ENCODE data around the gene ADARB2.

The ADARB2 gene

DNA sequence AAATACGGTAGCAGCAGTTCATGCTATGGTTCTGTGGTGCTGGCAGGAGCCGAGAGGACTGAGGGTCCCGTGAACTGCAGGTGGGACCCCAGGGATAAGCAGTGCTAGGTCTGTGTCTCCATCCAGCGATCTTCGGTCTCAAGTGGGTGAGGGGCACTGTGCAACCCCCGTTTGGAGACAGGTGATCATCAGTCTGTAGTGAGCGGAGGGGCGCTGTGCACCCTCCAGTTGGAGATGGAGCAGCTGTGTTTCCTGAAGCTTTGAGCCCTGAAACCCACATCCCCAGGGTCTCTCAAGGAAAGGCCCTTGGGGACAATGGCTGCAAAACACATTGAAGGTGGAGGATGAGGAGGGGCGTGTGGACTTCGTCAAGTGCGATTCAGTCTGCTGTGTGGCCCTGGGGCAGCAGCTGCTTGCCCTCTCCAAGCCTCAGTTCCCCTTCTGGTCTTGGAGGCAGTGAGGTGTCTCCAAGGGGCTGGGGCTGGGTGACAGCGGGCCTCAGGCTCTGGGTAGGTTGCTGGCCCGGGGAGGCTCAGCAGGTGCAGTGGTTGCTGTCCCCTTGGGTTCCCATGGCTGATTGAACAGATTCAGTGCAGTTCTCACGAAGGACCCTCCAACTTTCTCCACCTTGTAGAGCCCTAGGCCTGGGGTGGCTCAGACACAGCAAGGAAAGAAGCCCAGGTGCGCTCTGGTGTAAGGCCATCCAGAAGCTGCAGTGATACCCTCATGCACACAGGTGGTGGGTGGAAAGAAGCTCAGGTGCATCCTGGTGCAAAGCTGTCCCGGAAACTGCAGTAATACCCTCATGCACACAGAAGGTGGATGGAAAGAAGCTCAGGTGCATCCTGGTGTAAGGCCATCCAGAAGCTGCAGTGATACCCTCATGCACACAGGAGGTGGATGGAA, 160.6 kb downstream of the ADARB2 start:
- Histone ChIP-seq H3K27ac (ENCODE audit: low read depth, low read length) (no peak overlapping the region), H3K36me3 (ENCODE audit: insufficient read depth, low read length) (no peaks in the 10 kb centered on the region), H3K4me3 (ENCODE audit: low read depth, low read length) (no peak overlapping the region), H3K4me1 (ENCODE audit: control insufficient read depth, insufficient read depth, low read length, unreplicated experiment) (no peaks in the 10 kb centered on the region), H3K79me2 (ENCODE audit: control insufficient read depth, insufficient read depth, low read length, unreplicated experiment) (no peaks in the 10 kb centered on the region), H2AFZ (ENCODE audit: low read length, unreplicated experiment) (no peak overlapping the region), H3K27me3 (ENCODE audit: insufficient read depth, low read length) (no peaks in the 10 kb centered on the region)

DNA sequence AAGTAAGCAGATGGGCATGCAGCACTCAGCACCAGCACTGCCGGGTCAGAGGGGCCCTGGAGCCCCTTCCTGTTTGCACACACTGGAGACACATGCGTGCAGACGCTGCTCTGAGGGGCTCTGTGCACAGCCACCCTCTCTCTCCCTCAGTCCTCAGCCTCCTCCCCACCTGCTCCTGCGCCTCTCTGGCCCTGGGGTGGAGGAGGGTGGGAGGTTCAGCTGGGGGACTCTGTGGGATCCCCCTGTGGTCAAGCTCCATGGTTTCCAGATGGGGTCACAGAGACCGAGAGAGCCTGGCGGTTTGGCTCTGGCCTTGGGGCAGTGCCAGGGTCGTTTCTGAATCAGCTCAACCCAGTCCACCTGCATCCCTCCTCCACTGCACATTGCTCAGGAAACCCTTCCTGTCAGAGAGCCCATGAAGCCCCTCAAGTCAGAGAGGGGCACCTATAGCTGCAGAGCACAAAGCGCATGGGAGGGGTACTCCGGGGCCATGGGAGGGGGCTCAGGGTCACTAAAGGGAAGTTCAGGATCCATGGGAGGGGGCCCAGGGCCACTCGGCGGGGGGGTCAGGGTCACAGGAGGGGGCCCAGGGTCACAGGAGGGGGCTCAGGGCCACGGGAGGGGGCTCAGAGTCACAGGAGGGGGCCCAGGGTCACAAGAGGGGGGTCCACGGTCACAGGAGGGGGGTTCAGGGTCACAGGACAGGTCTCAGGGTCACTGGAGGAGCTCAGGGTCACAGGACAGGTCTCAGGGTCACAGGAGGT, 161.7 kb downstream of the ADARB2 start:
- Histone ChIP-seq H3K4me3 (ENCODE audit: low read depth, low read length) (no peak overlapping the region), H3K27ac (ENCODE audit: low read depth, low read length) (no peak overlapping the region), H3K27me3 (ENCODE audit: insufficient read depth, low read length) (no peaks in the 10 kb centered on the region), H3K4me1 (ENCODE audit: control insufficient read depth, insufficient read depth, low read length, unreplicated experiment) (no peaks in the 10 kb centered on the region), H3K36me3 (ENCODE audit: insufficient read depth, low read length) (no peaks in the 10 kb centered on the region), H3K79me2 (ENCODE audit: control insufficient read depth, insufficient read depth, low read length, unreplicated experiment) (no peaks in the 10 kb centered on the region), H2AFZ (ENCODE audit: low read length, unreplicated experiment) (no peak overlapping the region)

DNA sequence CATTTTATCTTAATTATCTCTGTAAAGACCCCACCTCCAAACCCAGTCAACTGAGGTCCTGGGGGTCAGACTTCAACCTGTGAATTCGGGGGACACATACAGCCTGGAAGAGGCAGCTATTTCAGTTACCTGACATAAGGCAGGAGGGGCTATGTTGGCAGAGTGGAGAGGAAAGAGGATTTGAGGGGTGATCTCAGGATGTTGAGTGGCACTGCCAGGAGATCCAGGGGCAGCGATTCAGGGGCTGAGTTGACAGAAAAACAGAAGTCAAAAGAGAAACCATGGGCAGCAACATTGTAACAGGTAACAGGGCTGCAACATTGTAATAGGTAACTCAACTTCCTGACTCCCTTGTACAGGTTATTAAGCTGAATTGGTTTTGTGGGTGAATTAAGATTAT, 162.6 kb downstream of the ADARB2 start:
- H3K79me2 ChIP-seq (ENCODE audit: control insufficient read depth, insufficient read depth, low read length, unreplicated experiment): no peaks in the 10 kb centered on the region
- no peaks in the 10 kb centered on the region for H3K4me1 ChIP-seq (ENCODE audit: control insufficient read depth, insufficient read depth, low read length, unreplicated experiment)
- H3K27me3 ChIP-seq (ENCODE audit: insufficient read depth, low read length): no peaks in the 10 kb centered on the region
- no peak overlapping the region for H2AFZ ChIP-seq (ENCODE audit: low read length, unreplicated experiment)
- H3K36me3 ChIP-seq (ENCODE audit: insufficient read depth, low read length): no peaks in the 10 kb centered on the region
- no peak overlapping the region for H3K4me3 ChIP-seq (ENCODE audit: low read depth, low read length)
- H3K27ac ChIP-seq (ENCODE audit: low read depth, low read length): no peak overlapping the region

DNA sequence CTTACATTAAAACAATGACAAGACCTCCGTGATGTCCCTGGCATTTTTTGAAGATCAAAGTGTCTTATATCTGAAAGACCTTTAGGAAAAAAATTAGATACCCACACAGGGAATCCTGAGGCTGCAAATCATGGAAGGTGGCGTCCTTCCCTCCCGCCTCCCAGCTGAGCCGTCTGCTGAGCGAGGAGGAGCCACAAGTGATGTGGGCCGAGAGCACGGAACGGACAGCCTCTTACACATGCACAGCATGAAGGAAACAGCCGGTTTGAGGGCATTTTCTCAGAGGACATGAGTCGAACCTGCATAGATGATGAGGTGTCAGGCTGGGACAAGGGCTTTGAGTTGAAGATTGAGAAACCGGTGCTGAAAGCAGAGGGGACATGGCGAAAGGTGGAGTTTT, 163.3 kb downstream of the ADARB2 start:
- Histone ChIP-seq H3K79me2 (ENCODE audit: control insufficient read depth, insufficient read depth, low read length, unreplicated experiment) (no peaks in the 10 kb centered on the region), H3K4me3 (ENCODE audit: low read depth, low read length) (no peak overlapping the region), H2AFZ (ENCODE audit: low read length, unreplicated experiment) (no peak overlapping the region), H3K4me1 (ENCODE audit: control insufficient read depth, insufficient read depth, low read length, unreplicated experiment) (no peaks in the 10 kb centered on the region), H3K27ac (ENCODE audit: low read depth, low read length) (no peak overlapping the region), H3K36me3 (ENCODE audit: insufficient read depth, low read length) (no peaks in the 10 kb centered on the region), H3K27me3 (ENCODE audit: insufficient read depth, low read length) (no peaks in the 10 kb centered on the region)

DNA sequence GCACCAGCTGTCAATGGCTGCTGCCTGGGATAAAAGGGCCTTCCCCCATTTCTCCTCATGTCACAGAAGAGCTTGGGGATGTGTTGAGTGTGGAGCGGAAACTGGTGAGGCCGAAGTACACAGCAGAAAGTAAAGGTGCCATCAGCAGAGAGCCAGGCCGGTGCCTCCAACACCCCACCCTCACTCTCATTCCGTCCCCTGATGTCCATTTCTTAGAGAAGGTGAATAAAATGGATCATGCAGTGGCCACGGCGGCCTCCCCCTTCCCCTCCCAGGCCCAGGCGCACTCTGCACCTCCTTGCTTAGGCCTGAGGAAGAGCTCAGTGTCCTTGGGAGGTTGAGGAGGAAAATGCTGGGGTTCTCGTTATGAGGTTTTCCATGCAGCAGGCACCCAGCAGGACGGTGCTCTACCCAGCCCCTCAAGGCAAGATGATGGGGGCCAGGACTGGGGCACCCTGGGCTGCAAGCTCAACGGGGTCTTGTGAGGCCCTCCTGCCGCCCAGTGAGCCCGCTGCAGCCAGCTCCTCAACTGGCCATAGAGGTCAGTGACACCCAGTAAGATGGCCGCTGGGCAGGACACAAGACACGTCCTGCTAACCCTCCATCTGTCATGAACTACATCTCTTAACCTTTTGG, 163.9 kb downstream of the ADARB2 start:
- H3K4me3 ChIP-seq (ENCODE audit: low read depth, low read length): no peak overlapping the region
- no peaks in the 10 kb centered on the region for H3K79me2 ChIP-seq (ENCODE audit: control insufficient read depth, insufficient read depth, low read length, unreplicated experiment)
- H2AFZ ChIP-seq (ENCODE audit: low read length, unreplicated experiment): no peak overlapping the region
- no peak overlapping the region for H3K27ac ChIP-seq (ENCODE audit: low read depth, low read length)
- H3K4me1 ChIP-seq (ENCODE audit: control insufficient read depth, insufficient read depth, low read length, unreplicated experiment): no peaks in the 10 kb centered on the region
- no peaks in the 10 kb centered on the region for H3K36me3 ChIP-seq (ENCODE audit: insufficient read depth, low read length)
- no peaks in the 10 kb centered on the region for H3K27me3 ChIP-seq (ENCODE audit: insufficient read depth, low read length)

DNA sequence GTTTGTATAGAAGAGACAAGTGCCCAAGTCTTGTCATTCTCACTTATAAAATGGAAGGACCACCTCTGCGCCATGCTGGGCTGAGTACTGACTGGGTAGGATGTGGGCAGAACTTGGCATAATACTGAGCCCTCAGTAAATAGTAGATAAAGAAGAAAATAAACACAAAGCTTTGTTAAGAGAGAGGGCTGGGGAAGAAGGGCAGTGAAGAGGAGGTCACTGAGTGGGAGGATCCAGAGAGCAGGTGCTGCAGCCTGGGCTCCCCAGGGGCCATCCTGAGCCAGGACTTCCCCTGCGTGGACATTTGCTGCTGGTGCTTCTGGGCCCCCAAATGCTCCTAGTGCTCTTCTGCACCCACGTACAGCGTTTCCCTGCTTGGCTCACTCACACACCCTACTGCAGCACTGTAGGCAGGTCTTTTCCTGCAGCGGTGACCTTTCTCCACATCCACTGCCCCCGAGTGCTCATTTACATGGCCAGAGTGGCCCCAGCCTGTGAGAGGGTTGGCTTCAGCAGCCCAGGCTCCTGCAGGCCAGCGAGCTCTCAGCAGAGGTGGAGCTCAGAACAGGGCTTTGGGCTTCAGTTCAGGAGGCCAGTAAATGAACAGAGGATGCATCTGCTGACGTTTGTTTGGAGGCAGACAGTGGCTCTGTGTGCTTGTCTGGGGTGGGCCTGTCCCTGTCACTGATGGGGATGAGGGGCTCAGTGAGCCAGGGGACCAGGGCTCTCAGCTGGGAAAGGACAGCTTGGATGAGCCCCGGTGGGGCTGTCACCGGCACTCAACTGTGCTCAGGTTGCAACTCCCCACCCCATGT, 164.6 kb downstream of the ADARB2 start:
- no peaks in the 10 kb centered on the region for H3K27me3 ChIP-seq (ENCODE audit: insufficient read depth, low read length)
- H3K36me3 ChIP-seq (ENCODE audit: insufficient read depth, low read length): no peaks in the 10 kb centered on the region
- H3K4me1 ChIP-seq (ENCODE audit: control insufficient read depth, insufficient read depth, low read length, unreplicated experiment): no peaks in the 10 kb centered on the region
- no peak overlapping the region for H3K27ac ChIP-seq (ENCODE audit: low read depth, low read length)
- H3K4me3 ChIP-seq (ENCODE audit: low read depth, low read length): no peak overlapping the region
- no peak overlapping the region for H2AFZ ChIP-seq (ENCODE audit: low read length, unreplicated experiment)
- no peaks in the 10 kb centered on the region for H3K79me2 ChIP-seq (ENCODE audit: control insufficient read depth, insufficient read depth, low read length, unreplicated experiment)

DNA sequence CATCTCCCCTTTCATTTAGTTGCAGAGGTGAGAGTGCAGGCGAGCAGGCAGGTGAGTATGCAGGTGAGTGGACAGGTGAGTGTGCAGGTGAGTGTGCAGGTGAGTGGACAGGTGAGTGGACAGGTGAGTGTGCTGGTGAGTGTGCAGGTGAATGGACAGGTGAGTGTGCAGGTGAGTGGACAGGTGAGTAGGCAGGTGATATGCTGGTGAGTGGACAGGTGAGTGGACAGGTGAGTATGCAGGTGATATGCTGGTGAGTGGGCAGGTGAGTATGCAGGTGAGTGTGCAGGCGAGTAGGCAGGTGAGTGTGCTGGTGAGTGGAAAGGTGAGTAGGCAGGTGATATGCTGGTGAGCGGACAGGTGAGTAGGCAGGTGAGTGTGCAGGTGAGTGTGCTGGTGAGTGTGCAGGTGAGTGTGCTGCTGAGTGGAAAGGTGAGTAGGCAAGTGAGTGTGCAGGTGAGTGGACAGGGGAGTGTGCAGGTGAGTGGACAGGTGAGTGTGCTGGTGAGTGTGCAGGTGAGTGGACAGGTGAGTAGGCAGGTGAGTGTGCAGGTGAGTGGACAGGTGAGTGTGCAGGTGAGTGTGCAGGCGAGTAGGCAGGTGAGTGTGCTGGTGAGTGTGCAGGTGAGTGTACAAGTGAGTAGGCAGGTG, 165.6 kb downstream of the ADARB2 start:
- H3K27ac ChIP-seq (ENCODE audit: low read depth, low read length): no peak overlapping the region
- no peaks in the 10 kb centered on the region for H3K27me3 ChIP-seq (ENCODE audit: insufficient read depth, low read length)

DNA sequence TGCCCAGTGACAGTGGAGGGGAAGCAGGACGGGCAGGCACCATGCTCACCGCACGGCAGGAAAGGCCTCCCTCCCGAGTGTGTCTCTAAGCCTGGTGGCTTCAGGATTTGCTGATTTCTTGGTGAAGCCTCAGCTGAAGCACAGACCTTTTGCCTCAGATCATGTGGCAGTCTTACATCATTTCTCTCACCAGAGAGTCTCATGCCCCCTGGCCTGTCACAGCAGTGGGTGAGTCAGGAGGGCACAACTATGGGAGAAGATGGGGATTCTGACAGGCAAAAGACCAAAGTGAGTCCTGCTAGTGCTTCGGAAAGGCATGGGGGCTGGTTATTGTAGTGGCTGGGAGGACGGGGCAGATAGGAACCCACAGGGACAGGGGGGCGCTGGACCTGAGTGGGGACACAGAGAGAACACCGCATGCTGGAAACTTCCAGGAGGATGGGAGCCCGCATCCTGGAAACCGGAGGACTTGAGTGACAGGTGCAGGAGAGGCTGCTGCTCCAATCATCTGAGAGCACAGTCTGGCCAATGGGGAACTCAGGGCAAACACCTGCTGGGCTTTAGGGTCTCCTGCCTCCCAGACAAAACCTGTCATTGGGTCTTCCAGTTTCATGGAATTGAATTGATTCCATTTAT, 166.8 kb downstream of the ADARB2 start:
- Histone ChIP-seq H2AFZ (ENCODE audit: low read length, unreplicated experiment) (no peak overlapping the region), H3K4me1 (ENCODE audit: control insufficient read depth, insufficient read depth, low read length, unreplicated experiment) (no peaks in the 10 kb centered on the region), H3K4me3 (ENCODE audit: low read depth, low read length) (no peak overlapping the region), H3K79me2 (ENCODE audit: control insufficient read depth, insufficient read depth, low read length, unreplicated experiment) (no peaks in the 10 kb centered on the region), H3K36me3 (ENCODE audit: insufficient read depth, low read length) (no peaks in the 10 kb centered on the region), H3K27ac (ENCODE audit: low read depth, low read length) (no peak overlapping the region), H3K27me3 (ENCODE audit: insufficient read depth, low read length) (no peaks in the 10 kb centered on the region)

More for the DNA sequence above, 165.6 kb downstream of the ADARB2 start:
- Histone ChIP-seq H3K4me1 (ENCODE audit: control insufficient read depth, insufficient read depth, low read length, unreplicated experiment) (no peaks in the 10 kb centered on the region), H2AFZ (ENCODE audit: low read length, unreplicated experiment) (no peak overlapping the region), H3K4me3 (ENCODE audit: low read depth, low read length) (no peak overlapping the region), H3K36me3 (ENCODE audit: insufficient read depth, low read length) (no peaks in the 10 kb centered on the region), H3K79me2 (ENCODE audit: control insufficient read depth, insufficient read depth, low read length, unreplicated experiment) (no peaks in the 10 kb centered on the region)

DNA sequence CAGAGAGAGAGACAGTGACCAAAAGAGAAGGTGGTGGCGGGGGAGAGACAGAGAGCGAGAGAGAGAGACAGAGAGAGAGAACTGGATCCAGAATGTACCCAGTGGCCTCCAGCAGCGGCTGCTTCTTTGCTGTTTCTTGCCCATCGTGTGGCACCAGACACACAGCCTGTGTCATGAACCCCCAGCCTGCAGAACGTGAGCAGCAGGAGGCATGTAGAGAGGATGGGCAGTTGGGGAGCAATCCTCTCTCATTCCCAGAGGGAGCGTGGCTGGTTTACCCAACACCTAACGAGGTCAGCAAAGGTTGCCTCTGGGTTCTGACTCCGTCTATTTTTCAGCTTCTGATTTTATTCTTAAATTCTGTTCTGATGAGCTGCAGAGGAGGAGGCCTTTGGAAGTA, 168.1 kb downstream of the ADARB2 start:
- Histone ChIP-seq H3K4me1 (ENCODE audit: control insufficient read depth, insufficient read depth, low read length, unreplicated experiment) (no peaks in the 10 kb centered on the region), H3K27ac (ENCODE audit: low read depth, low read length) (no peak overlapping the region), H2AFZ (ENCODE audit: low read length, unreplicated experiment) (no peak overlapping the region), H3K27me3 (ENCODE audit: insufficient read depth, low read length) (no peaks in the 10 kb centered on the region), H3K4me3 (ENCODE audit: low read depth, low read length) (no peak overlapping the region), H3K36me3 (ENCODE audit: insufficient read depth, low read length) (no peaks in the 10 kb centered on the region), H3K79me2 (ENCODE audit: control insufficient read depth, insufficient read depth, low read length, unreplicated experiment) (no peaks in the 10 kb centered on the region)
